NCI-H446 treated with DMSO at 0.1 percent for 48 hours (cell line): Measurements from ENCODE around the gene TPGS1.

Source experiments
- DNase-seq: peaks from one replicate; lab custom pipeline; 2025; lab: John Stamatoyannopoulos, UW

TPGS1 gene

GRCh38 chr19:496112-496665 is 11.1 kb upstream of the TPGS1 start, which contains the start of gene MADCAM1:
TSS of gene MADCAM1 (plus strand) at chr19:496486. CDS start at chr19:496500, 14 bp downstream.
- no peak for DNase-seq

- DNase-seq, result no peak
Observed at GRCh38 chr19:496986-497385, 10.3 kb upstream of the TPGS1 start.

- DNase-seq, result no peak
Observed at GRCh38 chr19:497491-497868, 9.8 kb upstream of the TPGS1 start.

DNA sequence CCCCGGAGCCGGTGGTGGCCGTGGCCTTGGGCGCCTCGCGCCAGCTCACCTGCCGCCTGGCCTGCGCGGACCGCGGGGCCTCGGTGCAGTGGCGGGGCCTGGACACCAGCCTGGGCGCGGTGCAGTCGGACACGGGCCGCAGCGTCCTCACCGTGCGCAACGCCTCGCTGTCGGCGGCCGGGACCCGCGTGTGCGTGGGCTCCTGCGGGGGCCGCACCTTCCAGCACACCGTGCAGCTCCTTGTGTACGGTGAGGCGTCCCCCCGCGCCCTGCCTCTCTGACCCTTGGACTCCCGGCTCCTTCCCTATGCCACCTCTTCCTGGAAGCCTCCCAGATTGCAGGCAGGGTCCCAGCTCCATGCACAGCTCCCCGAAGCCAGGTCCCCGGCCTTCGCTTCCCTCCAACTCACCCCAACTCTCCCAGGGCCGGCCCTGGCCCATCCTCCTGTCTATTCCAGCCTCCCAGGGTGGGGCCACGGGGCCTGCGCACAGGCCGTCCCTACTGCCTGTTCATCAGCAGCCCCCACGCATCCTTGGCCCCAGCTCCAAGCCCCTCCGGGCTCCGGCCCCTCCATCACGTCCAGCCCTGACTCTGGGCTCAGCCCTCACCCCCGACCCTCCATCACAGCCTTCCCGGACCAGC is 9.3 kb upstream of the TPGS1 start:
- DNase-seq, result no peak

DNA sequence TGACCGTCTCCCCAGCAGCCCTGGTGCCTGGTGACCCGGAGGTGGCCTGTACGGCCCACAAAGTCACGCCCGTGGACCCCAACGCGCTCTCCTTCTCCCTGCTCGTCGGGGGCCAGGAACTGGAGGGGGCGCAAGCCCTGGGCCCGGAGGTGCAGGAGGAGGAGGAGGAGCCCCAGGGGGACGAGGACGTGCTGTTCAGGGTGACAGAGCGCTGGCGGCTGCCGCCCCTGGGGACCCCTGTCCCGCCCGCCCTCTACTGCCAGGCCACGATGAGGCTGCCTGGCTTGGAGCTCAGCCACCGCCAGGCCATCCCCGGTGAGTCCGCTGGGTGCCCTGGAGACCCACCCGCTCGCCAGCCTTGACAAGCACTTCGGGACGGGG is 8.8 kb upstream of the TPGS1 start:
- no peak for DNase-seq

DNA sequence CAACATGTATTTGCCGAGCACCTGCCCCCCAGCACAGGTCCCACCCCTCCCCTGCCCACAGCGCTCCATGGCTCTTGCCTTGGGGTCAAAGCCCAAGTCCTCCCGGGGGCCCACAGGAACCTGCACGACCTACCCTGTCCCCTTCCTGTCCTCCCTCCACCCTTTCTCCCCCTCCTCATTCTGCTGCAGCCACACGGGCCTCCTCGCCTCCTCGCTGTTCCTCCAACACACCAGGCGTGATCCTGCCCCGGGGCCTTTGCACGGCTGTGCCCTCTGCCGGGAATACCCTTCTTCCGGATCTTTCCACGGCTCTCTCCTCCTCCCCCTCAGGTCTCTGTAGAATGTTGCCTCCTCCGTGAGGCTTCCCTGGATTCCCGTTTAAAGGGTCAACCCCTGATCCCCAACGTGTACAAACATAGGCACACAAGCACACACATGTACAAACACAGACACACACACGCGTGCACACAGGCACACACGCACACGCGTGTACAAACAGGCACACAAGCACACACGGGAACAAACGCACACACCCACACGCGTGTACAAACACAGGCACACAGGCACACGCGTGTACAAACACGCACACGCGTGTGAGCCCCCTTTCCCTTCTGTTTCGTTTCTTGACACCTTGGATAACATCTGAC is 8.2 kb upstream of the TPGS1 start:
- no peak for DNase-seq

- DNase-seq, result no peak
Observed at GRCh38 chr19:501646-502045, 5.7 kb upstream of the TPGS1 start.

- DNase-seq, result no peak
Observed at GRCh38 chr19:504616-505015, 2.7 kb upstream of the TPGS1 start.

DNA sequence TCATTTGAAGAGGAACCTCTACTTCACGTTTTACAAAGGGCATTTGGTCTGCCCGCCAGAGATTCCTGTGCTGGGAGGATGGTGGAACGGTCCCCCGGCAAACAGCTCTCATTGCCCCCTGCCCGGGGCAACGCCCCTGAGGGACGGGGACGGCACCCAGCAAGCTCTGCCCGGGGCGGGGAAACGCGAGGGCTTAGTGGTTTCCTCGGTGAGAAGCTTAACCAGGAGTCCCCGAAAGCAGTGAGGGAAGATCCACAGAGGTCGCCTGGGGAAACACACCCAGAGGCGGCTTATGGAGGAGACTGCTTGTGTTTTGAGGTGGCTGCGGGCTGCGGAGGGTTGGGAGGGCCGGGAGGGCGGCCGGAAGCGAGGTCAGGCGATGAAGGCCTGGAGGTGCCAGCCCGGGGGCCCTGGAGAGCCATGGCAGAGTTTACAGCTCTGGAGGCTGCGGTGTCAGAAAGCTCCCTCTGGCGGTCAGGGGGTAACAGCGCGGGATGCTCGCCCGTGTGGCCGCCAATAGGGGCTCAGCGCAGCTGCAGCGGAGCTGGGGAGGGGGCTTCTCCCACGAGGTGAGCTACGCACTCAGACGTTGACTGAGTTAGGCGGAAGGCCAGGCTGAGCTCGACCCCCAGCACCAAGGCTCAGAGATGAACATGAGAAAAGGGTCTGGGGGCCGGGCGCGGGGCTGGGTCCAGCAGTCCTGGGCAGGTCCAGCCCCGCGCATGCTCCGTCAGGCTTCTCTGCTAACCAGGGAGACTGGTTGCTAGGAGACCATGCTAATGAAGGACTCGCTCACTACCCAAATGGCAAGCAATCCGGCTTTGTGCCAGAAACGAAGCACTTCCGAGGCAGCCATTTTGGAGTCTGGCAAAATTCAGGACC is 652 bp upstream of the TPGS1 start:
- DNase-seq, result peak; percentile 99

GRCh38 chr19:508204-509150 is 1.2 kb downstream of the TPGS1 start:
- no peak for DNase-seq

DNA sequence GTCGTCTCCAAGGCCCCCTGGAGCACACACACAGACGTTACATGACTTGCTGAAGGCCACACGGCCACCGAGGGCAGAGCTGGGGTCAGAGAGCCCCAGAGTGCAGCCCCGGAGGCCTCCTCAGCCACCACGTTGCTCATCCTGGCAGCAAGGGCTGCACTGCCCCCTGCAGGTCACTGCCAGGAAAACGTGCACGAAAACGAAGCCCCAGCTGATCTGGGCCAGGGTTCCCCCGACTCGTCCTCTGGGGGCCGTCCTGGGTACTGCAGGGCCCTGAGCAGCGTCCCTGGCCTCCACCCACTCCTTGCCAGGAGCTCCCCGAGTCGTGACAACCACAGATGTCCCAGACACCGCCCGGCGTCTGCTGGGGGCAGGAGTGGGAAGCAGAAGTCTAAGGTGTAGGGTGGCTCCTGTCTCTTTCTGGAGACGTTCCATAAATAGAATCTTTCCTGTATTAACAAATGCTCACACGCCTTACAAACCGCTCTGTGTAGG is 3.4 kb downstream of the TPGS1 start:
- peak; percentile 58 for DNase-seq

- DNase-seq, result no peak
Observed at GRCh38 chr19:511101-511851, 4.0 kb downstream of the TPGS1 start.

GRCh38 chr19:512547-513365 is 5.5 kb downstream of the TPGS1 start:
- DNase-seq, result no peak

- no peak for DNase-seq
Observed at GRCh38 chr19:513368-514165, 6.3 kb downstream of the TPGS1 start.

- no peak for DNase-seq
Observed at GRCh38 chr19:514166-514663, 6.9 kb downstream of the TPGS1 start.

DNA sequence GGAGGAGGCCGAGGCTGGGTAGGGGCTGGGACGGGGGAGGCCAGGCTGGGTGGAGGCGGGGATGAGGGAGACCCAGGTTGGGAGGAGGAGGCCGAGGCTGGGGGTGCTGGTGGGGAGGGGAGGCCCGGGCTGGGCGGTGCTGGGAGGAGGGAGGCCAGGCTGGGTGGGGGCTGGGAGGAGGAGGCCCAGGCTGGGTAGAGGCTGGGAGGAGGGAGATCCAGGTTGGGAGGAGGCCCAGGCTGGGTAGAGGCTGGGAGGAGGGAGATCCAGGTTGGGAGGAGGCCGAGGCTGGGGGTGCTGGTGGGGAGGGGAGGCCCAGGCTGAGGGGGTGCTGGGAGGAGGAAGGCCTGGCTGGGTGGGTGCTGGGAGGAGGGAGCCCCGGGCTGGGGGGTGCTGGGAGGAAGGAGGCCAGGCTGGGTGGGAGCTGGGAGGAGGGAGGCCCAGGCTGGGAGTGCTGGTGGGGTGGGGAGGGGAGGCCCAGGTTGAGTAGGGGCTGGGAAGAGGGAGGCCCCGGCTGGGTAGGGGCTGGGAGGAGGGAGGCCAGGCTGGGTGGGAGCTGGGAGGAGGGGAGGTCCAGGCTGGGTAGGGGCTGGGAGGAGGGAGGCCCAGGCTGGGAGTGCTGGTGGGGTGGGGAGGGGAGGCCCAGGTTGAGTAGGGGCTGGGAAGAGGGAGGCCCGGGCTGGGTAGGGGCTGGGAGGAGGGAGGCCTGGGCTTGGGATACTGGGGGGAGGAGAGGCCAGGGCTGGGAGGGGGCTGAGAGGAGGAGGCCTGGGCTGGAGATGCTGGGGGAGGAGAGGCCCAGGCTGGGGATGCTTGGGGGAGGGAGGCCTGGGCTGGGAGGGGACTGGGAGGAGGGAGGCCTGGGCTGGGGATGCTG is 10.7 kb downstream of the TPGS1 start:
- no peak for DNase-seq

DNA sequence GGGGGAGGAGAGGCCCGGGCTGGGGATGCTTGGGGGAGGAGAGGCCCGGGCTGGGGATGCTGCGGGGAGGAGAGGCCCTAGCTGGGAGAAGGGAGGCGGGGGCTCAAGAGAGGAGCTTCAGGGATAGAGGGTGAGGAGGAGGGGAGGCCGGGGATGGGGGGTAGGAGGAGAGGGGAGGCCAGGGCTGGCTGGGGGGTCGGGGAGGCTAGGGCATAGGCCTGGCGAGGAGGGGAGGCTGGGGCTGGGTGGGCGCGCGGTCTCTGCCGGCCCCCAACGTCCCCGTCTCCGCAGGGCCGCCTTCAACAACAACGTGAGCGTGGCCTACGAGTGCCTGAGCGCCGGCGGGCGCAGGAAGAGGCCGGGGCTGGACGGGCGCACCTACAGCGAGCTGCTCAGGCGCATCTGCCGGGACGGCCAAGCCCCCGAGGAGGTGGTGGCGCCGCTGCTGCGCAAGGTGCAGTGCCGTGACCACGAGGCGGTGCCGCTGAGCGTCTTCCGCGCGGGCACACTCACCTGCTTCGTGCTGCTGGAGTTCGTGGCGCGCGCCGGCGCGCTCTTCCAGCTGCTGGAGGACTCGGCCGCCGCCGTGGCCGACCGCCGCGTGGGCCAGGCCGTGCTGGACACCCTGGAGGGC is 11.4 kb downstream of the TPGS1 start:
- DNase-seq, result no peak
